ENCODE data around the gene PIK3C2A. TPM values are rescaled to one million over a fixed set of nuclear protein-coding genes. Genes with fewer than 3 reads are reported as not detected.

PIK3C2A gene
- total and polyA plus RNA-seq, 2 of the 8 experiments (the other 6 are each of a cell fraction or from before 2014, with no cell fraction given), result 20.1 to 127 TPM

DNA sequence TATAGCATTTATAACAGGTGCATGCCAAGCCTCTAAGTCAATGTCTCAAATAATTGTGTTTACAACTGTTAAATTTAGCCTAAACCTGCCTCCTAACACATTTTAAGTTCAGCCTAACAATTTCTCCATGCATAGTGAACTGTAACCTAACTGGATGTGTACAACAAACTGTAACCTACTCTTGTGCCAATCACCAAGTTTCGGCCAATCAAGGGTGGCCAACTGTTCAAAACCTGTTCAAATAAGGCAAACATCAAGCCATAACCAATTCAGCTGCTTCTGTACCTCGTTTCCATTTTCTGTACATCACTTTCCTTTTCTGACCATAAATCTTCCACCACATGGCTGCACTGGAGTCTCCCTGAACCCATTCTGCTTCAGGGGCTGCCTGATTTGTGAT lies 45.4 kb downstream of the PIK3C2A start:
- Histone ChIP-seq H3K4me2 (ENCODE audit: insufficient read depth in 1 of 2, low read depth in 2 of 2, low read length in 2 of 2) (no peak overlapping the region), H3K36me3 (ENCODE audit: control insufficient read depth in 2 of 4, insufficient read depth in 4 of 4, low read length in 3 of 4) (peaks cover 0 to 3% (median 0%) of the 10 kb centered on the region in 4 experiments; a peak in 4 of 8 replicates), H3K14ac (ENCODE audit: insufficient read length) (no peak overlapping the region), H4K20me1 (replicated peaks in 1 of 2; ENCODE audit: control insufficient read depth in 1 of 2, insufficient read depth in 2 of 2, low read length in 2 of 2) (peaks cover 0 to 8% of the 10 kb centered on the region in 2 experiments), H3K4me3 (ENCODE audit: extremely low read depth in 1 of 4, insufficient read depth in 2 of 4, low read depth in 3 of 4, low read length in 4 of 4) (no peak overlapping the region), H2AFZ (ENCODE audit: low read length) (no peak overlapping the region), H4K91ac (replicated peaks; ENCODE audit: insufficient read length, low read length) (no peak overlapping the region), H2AK5ac (ENCODE audit: low read depth, low read length) (no peak overlapping the region), H3K4ac (replicated peaks; ENCODE audit: insufficient read length, low read depth, low read length) (no peak overlapping the region), H2BK12ac (ENCODE audit: low read depth, low read length) (no peak overlapping the region), H4K8ac (ENCODE audit: extremely low read depth, insufficient read depth, low read length) (no peak overlapping the region), H3K56ac (replicated peaks; ENCODE audit: insufficient read length, low read depth, low read length) (no peak overlapping the region), H3K23ac (ENCODE audit: insufficient read length) (no peak overlapping the region), H3K9me3 (ENCODE audit: insufficient read depth in 2 of 2, low read depth in 1 of 2, low read length in 1 of 2) (no peaks in the 10 kb centered on the region), H2BK15ac (ENCODE audit: low read length) (no peak overlapping the region), H3K4me1 (replicated peaks in 1 of 4; ENCODE audit: control insufficient read depth in 3 of 4, insufficient read depth in 4 of 4, low read length in 3 of 4) (peaks cover 0 to 3% (median 0%) of the 10 kb centered on the region in 4 experiments; a peak in 1 of 7 replicates), H3K18ac (ENCODE audit: extremely low read depth, low read length) (no peak overlapping the region), H3K27me3 (replicated peaks in 1 of 4; ENCODE audit: control insufficient read depth in 3 of 4, extremely low read depth in 1 of 4, insufficient read depth in 3 of 4, low read length in 3 of 4) (no peaks in the 10 kb centered on the region), H2BK20ac (ENCODE audit: low read length) (no peak overlapping the region), H3K79me1 (ENCODE audit: low read depth, low read length) (peaks cover 3% of the 10 kb centered on the region; the same call in 1 of the 2 replicates), H2BK5ac (ENCODE audit: low read depth, low read length) (no peak overlapping the region), H3K79me2 (ENCODE audit: control insufficient read depth in 1 of 2, insufficient read depth in 2 of 2, low read length in 2 of 2) (peaks cover 0 to 96% of the 10 kb centered on the region in 2 experiments; a peak in 2 of 4 replicates), H3K9ac (replicated peaks in 1 of 4; ENCODE audit: extremely low read depth in 1 of 4, low read depth in 3 of 4, low read length in 3 of 4) (no peak overlapping the region), H3K27ac (ENCODE audit: low read depth, low read length) (no peak overlapping the region), H2BK120ac (replicated peaks; ENCODE audit: low read depth, low read length) (no peak overlapping the region), H3K23me2 (ENCODE audit: low read depth, low read length) (no peaks in the 10 kb centered on the region), H4K5ac (ENCODE audit: insufficient read length, low read depth, low read length) (no peak overlapping the region)
- FAIRE-seq, result no peak
- ChIA-PET CTCF (ENCODE audit: partially characterized antibody) (no interaction called here), POLR2A (ENCODE audit: partially characterized antibody) (no interaction called here)
- WGBS, 2 experiments (ENCODE audit: extremely low coverage in 1 of 2, insufficient coverage in 1 of 2, insufficient read length in 1 of 2, insufficient replicate concordance in 2 of 2, low coverage in 1 of 2, low lambda C conversion rate in 2 of 2, missing lambda C conversion rate in 1 of 2), result 93% methylated on average over 2 of the region's 2 CpGs; no CpG with 5 or more reads in 1 of the 2 experiments
- DNase-seq (ENCODE audit: low read depth in 1 of 2, low spot score in 2 of 2), result no peak
- no peak for TF ChIP-seq EZH2 (IDR thresholded peaks at IDR 0.05; ENCODE audit: low read depth, low read length, severe bottlenecking)
- TF ChIP-seq CBX5 (IDR thresholded peaks at IDR 0.05; ENCODE audit: low read depth, low read length), result no peak
- TF ChIP-seq SUZ12 (IDR thresholded peaks at IDR 0.05; ENCODE audit: low read length), result no peak
- no peak for TF ChIP-seq SAP30 (IDR thresholded peaks at IDR 0.05; ENCODE audit: insufficient read depth, insufficient replicate concordance, low read length)
- no peak for TF ChIP-seq BCL11A (IDR thresholded peaks at IDR 0.05; ENCODE audit: low read depth in 2 of 2, low read length in 2 of 2)
- TF ChIP-seq MAFK (IDR thresholded peaks at IDR 0.05; ENCODE audit: low read depth, low read length), result no peak
- TF ChIP-seq EGR1 (IDR thresholded peaks at IDR 0.05; ENCODE audit: borderline replicate concordance, low read depth, low read length), result no peak
- TF ChIP-seq TAF1 (IDR thresholded peaks at IDR 0.05; ENCODE audit: low read depth, low read length), result no peak
- no peak for TF ChIP-seq CTBP2 (IDR thresholded peaks at IDR 0.05; ENCODE audit: borderline replicate concordance, insufficient read depth, insufficient read length, low read length)
- TF ChIP-seq RNF2 (IDR thresholded peaks at IDR 0.05; ENCODE audit: borderline replicate concordance, low read depth, low read length, missing control alignments, poor library complexity, severe bottlenecking), result no peak
- no peak for TF ChIP-seq SIX5 (IDR thresholded peaks at IDR 0.05; ENCODE audit: low read depth, low read length)
- TF ChIP-seq, protein P1, sequence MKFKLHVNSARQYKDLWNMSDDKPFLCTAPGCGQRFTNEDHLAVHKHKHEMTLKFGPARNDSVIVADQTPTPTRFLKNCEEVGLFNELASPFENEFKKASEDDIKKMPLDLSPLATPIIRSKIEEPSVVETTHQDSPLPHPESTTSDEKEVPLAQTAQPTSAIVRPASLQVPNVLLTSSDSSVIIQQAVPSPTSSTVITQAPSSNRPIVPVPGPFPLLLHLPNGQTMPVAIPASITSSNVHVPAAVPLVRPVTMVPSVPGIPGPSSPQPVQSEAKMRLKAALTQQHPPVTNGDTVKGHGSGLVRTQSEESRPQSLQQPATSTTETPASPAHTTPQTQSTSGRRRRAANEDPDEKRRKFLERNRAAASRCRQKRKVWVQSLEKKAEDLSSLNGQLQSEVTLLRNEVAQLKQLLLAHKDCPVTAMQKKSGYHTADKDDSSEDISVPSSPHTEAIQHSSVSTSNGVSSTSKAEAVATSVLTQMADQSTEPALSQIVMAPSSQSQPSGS (IDR thresholded peaks at IDR 0.05; ENCODE audit: low read length), result no peak

Measured in H1 (cell line).